ENCODE results near the gene CEP83.
A peak's percentile ranks its signal among the peaks of the same experiment; 100 is the strongest.

The CEP83 gene, protein sequence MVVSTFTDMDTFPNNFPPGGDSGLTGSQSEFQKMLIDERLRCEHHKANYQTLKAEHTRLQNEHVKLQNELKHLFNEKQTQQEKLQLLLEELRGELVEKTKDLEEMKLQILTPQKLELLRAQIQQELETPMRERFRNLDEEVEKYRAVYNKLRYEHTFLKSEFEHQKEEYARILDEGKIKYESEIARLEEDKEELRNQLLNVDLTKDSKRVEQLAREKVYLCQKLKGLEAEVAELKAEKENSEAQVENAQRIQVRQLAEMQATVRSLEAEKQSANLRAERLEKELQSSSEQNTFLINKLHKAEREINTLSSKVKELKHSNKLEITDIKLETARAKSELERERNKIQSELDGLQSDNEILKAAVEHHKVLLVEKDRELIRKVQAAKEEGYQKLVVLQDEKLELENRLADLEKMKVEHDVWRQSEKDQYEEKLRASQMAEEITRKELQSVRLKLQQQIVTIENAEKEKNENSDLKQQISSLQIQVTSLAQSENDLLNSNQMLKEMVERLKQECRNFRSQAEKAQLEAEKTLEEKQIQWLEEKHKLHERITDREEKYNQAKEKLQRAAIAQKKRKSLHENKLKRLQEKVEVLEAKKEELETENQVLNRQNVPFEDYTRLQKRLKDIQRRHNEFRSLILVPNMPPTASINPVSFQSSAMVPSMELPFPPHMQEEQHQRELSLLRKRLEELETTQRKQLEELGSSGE

DNA sequence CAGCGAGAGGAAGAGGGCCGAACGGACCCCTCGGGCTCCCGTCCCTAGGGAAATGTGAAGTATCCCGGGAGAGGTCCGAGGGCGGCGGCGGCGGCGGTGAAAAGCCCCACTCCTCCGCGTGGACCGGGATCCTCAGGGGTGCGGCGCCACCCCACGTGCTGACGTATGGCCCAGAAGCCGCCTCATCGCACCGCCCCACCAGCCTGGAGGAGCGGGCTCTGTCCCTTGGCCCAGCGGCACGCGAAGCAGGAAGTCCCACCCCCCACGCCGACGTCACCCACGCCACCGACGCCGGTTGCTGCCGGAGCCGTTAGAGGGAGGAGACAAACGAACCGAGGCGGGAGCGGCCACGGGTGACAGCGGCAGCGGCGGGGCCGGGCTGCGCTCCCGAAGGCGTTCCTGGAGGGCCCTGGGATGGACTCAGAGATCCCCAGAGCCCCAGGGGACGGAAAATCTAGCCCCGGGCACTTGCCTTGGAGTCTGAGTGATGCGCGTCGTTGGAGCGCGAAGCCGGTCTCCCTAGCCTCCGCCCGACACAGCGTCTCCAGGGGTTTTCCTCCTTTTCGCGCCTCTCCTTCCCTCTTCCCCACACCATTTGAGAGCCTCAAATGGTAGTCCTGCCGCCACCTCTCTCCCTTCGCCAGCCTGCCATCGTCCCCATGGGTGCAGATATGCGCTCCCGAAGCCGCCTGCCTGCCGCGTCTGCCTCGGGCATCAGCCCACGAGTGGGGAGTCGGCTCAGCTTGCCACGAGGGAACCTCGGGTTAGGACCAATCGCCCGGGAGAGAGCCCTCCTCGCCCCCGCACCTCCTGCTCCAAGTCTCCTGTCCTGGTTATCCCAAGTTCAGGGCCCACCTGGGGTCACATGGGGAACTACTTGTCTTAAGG, at the start of gene CEP83:
Gene CEP83 (minus strand): TSS at position 140 of the 888 bp plus-strand sequence. CDS start 47,377 bp downstream, outside the sequence.
- peaks cover 8% of the 10 kb centered on the region for H3K36me3 Mint-ChIP-seq
- ATAC-seq (ENCODE audit: low read depth) (peak; percentile 94), DNase-seq (ENCODE audit: low spot score in 2 of 2) (peak; percentile 92 to 96)
- no peaks in the 10 kb centered on the region for H3K9me3 Mint-ChIP-seq
- peak within 1 kb of the TSS; percentile 97 for H3K27ac Mint-ChIP-seq
- peak within 1 kb of the TSS; percentile 94 for H3K4me3 Mint-ChIP-seq
- peaks cover 21% of the 10 kb centered on the region for H3K4me1 Mint-ChIP-seq
- H3K27me3 Mint-ChIP-seq, result no peaks in the 10 kb centered on the region

DNA sequence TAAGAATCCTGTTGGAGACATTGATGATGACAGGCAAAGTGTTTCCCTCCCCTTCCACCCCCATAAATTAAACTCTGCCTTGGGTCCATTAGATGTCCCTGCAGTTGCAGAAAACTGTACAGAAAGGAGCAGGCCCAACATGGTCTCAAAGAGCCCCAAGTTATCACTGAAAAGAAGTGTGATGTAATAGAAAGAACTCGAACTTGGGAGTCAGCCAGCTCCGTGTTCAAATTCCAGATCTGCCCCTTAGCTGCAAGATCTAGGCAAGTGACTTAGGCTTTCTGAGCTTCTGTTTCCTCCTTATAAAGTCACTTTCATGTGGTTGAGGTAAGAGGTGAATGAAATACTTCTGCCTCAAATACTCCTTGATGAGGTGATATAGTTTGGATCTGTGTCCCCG, 49.6 kb upstream of the CEP83 start:
- Mint-ChIP-seq H3K4me1 (no peaks in the 10 kb centered on the region), H3K4me3 (no peak overlapping the region), H3K27me3 (no peaks in the 10 kb centered on the region), H3K9me3 (no peaks in the 10 kb centered on the region), H3K27ac (no peak overlapping the region), H3K36me3 (no peaks in the 10 kb centered on the region)
- no peak for ATAC-seq (ENCODE audit: low read depth)
- no peak for DNase-seq (ENCODE audit: low spot score in 2 of 2)

DNA sequence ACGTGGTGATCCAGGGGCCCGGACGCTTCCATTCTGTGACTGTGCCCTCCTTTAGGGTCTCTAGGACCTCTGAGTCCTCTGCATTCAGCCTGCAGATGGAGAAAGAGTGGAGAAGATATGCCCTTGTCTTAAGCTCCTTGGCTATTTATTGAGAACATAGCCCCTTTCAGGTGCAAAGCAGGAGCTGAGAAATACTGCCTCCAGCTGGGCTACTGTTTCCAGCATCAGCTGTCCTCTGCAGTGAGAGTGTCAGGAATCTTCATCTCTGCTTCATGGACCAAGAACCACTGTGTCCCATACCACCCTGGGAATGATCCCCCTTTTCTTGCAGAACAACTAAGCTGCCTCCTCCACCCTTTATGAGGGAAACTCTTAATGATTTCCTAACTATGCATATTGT, 47.8 kb upstream of the CEP83 start:
- ATAC-seq (ENCODE audit: low read depth), result no peak
- no peaks in the 10 kb centered on the region for H3K27me3 Mint-ChIP-seq
- H3K27ac Mint-ChIP-seq, result no peak overlapping the region
- no peak overlapping the region for H3K4me3 Mint-ChIP-seq
- DNase-seq (ENCODE audit: low spot score in 2 of 2), result no peak
- no peaks in the 10 kb centered on the region for H3K4me1 Mint-ChIP-seq
- peaks cover 2% of the 10 kb centered on the region for H3K36me3 Mint-ChIP-seq
- no peaks in the 10 kb centered on the region for H3K9me3 Mint-ChIP-seq

DNA sequence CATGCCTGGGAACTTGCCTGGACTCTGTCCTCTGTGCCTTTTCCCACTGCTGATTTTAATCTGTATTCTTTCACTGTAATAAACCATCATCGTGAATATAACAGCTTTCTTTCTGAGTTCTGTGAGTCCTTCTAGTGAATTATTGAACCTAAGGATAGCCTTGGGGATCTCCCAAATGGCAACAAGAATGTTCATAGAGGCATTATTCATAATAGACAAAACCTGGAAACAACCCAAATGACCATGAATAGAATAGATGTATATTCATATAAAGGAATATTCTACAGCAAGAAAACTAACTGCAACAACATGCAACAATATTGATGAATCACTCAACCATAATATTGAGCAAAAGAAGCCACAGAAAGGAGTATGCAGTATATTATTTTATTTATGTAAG, 44.7 kb upstream of the CEP83 start:
- Mint-ChIP-seq H3K27me3 (peaks cover 4% of the 10 kb centered on the region), H3K36me3 (peaks cover 5% of the 10 kb centered on the region), H3K4me3 (no peak overlapping the region), H3K27ac (no peak overlapping the region), H3K4me1 (no peaks in the 10 kb centered on the region), H3K9me3 (peaks cover 3% of the 10 kb centered on the region)
- DNase-seq (ENCODE audit: low spot score in 2 of 2) (no peak), ATAC-seq (ENCODE audit: low read depth) (no peak)

DNA sequence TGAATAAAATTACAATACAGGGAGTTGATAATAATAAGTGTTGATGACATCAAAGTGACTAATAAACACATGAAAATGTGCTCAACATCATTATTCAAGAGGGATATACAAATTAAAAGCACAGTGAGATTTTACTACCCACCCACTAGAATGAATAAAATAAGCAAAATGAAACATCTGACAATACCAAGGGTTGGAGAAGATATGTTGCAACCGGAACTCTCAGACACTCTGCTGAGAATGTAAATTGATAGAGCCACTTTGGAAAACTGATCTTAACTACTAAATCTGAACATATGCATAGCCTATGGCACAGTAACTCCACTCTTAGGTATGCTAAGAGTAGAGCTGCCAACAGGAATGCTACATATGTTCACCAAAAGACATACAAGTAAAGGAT, 44.0 kb upstream of the CEP83 start:
- no peak for DNase-seq (ENCODE audit: low spot score in 2 of 2)
- no peak for ATAC-seq (ENCODE audit: low read depth)
- Mint-ChIP-seq H3K27me3 (peaks cover 4% of the 10 kb centered on the region), H3K27ac (no peak overlapping the region), H3K9me3 (peaks cover 3% of the 10 kb centered on the region), H3K4me1 (no peaks in the 10 kb centered on the region), H3K4me3 (no peak overlapping the region), H3K36me3 (peaks cover 5% of the 10 kb centered on the region)

DNA sequence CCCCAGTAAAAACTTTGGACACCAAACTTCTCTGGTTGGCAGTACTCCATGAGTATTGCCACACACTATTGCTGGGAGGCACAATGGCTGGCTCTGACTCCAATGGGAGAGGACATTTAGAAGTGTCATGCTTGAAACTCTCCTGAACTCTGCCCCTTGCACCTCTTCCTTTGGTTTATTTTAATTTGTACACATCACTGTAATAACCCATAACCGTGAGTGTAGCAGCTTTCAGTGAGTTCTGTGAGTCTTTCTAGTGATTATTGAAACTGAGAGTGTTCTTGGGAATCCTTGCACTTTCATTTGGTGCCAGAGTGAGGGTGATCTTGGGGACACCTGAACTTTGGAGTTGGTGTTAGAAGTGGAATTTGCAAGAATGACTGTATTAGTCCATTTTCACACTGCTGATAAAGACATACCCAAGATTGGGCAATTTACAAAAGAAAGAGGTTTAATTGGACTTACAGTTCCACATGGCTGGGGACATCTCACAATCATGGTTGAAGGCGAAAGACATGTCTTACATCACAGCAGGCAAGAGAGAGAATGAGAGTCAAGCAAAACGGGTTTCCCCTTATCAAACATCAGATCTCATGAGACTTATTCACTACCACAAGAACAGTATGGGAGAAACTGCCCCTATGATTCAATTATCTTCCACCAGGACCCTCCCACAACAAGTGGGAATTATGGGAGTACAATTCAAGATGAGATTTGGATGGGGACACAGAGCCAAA, 41.3 kb upstream of the CEP83 start:
- H3K36me3 Mint-ChIP-seq, result peaks cover 8% of the 10 kb centered on the region
- H3K4me3 Mint-ChIP-seq, result no peak overlapping the region
- H3K9me3 Mint-ChIP-seq, result peaks cover 7% of the 10 kb centered on the region
- no peaks in the 10 kb centered on the region for H3K4me1 Mint-ChIP-seq
- no peak for DNase-seq (ENCODE audit: low spot score in 2 of 2)
- no peak for ATAC-seq (ENCODE audit: low read depth)
- no peak overlapping the region for H3K27ac Mint-ChIP-seq
- H3K27me3 Mint-ChIP-seq, result peaks cover 4% of the 10 kb centered on the region

DNA sequence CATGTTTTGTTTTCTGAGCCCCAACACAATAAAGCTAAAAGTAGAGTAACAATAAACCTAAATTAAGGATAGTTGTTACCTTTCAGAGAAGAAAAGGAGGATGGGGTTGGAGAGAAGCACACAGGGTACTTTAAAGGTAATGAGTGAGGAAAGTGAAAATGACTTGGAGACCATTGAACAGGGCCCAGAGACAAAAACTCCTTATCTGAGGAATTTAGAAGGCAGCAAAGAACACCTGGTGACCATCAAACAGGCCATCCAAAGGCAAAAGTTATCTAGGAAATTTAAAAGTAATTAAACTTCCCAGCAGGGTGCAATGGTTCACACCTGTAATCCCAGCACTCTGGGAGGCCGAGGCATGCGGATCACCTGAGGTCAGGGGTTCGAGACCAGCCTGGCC, 39.0 kb upstream of the CEP83 start:
- ATAC-seq (ENCODE audit: low read depth), result no peak
- Mint-ChIP-seq H3K4me3 (no peak overlapping the region), H3K36me3 (peaks cover 8% of the 10 kb centered on the region), H3K27me3 (peaks cover 4% of the 10 kb centered on the region), H3K27ac (no peak overlapping the region), H3K4me1 (no peaks in the 10 kb centered on the region), H3K9me3 (peaks cover 7% of the 10 kb centered on the region)
- no peak for DNase-seq (ENCODE audit: low spot score in 2 of 2)

DNA sequence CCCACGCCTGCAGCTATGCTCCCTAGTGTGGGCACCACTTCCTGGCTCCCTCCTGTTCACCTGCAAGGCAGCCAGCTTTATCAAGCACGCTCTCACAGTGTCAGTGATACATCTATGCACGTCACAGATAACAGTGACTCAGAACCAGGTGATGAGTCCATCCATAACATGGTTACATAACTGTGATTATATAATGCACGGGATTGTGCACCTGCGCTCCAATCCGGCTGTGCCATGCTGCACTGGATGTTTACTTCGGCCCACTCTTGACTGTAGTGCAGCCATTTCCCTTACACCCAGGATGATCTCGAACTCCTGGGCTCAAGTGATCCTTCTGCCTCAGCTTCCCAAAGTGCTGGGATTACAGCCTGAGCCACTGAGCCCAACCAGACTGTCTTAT, 38.4 kb upstream of the CEP83 start:
- DNase-seq (ENCODE audit: low spot score in 2 of 2) (no peak), ATAC-seq (ENCODE audit: low read depth) (no peak)
- peaks cover 7% of the 10 kb centered on the region for H3K9me3 Mint-ChIP-seq
- H3K27me3 Mint-ChIP-seq, result peaks cover 4% of the 10 kb centered on the region
- peaks cover 8% of the 10 kb centered on the region for H3K36me3 Mint-ChIP-seq
- no peaks in the 10 kb centered on the region for H3K4me1 Mint-ChIP-seq
- no peak overlapping the region for H3K4me3 Mint-ChIP-seq
- no peak overlapping the region for H3K27ac Mint-ChIP-seq

DNA sequence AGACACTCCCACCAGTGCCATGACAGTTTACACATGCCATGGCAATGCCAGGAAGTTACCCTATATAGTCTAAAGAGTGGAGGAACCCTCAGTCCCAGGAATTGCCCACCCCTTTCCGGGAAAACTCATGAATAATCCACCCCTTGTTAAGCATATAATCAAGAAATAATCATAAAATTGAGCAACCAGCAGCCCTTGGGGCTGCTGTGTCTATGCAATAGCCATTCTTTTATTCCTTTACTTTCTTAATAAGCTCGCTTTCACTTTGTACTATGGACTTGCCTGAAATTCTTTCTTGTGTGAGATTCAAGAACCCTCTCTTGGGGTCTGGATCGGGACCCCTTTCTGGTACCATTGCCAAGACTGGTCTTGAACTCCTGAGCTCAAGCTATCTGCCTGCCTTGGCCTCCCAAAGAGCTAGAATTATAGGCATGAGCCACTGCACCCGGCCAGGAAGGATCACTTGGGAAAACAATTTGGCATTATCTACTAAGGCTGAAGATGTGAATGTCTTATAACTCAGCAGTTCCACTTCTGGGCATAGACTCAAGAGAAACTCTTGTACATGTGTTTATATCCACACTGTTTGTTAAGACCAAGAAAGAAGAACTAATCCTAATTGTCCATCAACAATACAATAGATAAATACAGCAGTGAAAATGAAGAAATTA, 35.9 kb upstream of the CEP83 start:
- ATAC-seq (ENCODE audit: low read depth) (no peak), DNase-seq (ENCODE audit: low spot score in 2 of 2) (no peak)
- Mint-ChIP-seq H3K4me1 (no peaks in the 10 kb centered on the region), H3K36me3 (peaks cover 3% of the 10 kb centered on the region), H3K9me3 (peaks cover 4% of the 10 kb centered on the region), H3K27ac (no peak overlapping the region), H3K27me3 (no peaks in the 10 kb centered on the region), H3K4me3 (no peak overlapping the region)

DNA sequence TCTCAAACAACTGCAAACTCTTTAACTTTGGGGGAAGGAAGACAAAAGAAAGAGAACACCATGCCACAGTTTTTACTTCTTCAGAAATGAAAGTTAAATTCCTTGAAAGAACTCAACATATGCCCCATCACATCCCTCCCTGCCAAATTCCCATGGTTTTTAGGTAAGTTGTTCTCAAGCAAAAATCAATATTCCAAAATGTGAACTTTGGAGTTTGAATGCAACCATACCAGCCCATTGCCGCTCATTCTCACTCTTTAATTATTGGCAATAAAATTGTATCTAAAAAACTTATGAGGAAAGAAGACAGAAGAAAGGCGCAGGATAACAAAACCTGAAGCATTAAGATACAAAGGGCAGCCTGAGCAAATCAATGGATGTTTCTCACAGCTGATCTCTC, 31.8 kb upstream of the CEP83 start:
- Mint-ChIP-seq H3K4me3 (no peak overlapping the region), H3K4me1 (peaks cover 10% of the 10 kb centered on the region), H3K27ac (peak overlapping the region; percentile 80), H3K9me3 (no peaks in the 10 kb centered on the region), H3K36me3 (no peaks in the 10 kb centered on the region), H3K27me3 (no peaks in the 10 kb centered on the region)
- no peak for ATAC-seq (ENCODE audit: low read depth)
- no peak for DNase-seq (ENCODE audit: low spot score in 2 of 2)

DNA sequence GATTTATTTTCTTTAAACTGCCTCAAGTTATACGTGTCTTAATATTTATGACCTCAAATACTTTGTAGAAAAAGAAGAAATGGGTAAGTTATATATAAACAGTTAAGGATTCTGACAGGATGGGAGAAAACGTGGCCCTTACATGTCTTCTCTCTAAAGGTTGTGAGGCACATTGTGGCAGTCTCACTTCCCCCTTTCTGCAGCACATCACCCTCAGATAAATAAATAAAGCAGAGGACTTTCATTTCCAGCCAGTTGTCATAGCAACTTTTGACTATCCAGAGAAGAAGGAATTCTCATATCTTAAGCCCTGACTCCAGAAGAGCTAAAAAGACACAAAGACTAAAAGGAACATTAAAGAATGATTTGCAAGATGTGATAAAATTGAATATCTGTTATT, 28.8 kb upstream of the CEP83 start:
- H3K27ac Mint-ChIP-seq, result peak overlapping the region; percentile 93
- H3K4me1 Mint-ChIP-seq, result peaks cover 10% of the 10 kb centered on the region
- ATAC-seq (ENCODE audit: low read depth) (peak; percentile 99), DNase-seq (ENCODE audit: low spot score in 2 of 2) (peak in 1 of 2 donors; percentile 55)
- no peaks in the 10 kb centered on the region for H3K9me3 Mint-ChIP-seq
- no peaks in the 10 kb centered on the region for H3K36me3 Mint-ChIP-seq
- H3K4me3 Mint-ChIP-seq, result no peak overlapping the region
- no peaks in the 10 kb centered on the region for H3K27me3 Mint-ChIP-seq

DNA sequence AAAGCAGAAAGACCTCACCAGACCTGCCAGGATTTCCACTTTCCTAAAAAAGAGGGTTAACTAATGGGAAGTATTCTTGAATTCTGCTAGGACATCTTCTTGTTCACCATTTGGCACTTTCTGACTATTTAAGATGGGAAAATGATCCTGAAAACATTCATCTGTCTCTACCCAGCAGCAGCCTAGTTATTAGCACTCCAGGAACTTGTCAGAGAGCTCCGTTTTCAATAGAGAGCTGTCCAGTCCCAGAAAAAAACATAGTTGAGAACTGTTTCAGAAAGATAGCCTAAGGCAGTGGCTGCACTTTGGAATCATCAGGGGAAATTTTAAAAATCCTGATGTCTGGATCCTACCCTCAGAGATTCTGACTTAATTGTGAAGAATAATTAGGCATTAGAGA, 22.1 kb upstream of the CEP83 start:
- no peaks in the 10 kb centered on the region for H3K4me1 Mint-ChIP-seq

DNA sequence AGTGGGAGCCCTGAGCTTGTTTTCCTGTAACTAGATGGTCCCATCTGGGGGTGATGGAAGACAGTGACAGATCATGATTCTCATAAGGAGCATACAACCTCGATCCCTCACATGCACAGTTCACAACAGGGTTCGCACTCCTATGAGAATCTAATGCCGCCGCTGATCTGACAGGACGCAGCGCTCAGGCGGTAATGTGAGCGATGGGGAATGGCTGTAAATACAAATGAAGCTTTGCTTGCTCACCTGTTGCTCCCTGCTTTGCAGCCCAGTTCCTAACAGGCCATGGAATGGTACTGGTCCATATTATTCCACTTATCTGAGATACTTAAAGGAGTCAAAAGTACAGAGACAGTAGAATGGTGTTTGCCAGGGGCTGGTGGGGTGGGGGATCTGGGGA, 9.9 kb upstream of the CEP83 start:
- ATAC-seq (ENCODE audit: low read depth) (no peak), DNase-seq (ENCODE audit: low spot score in 2 of 2) (no peak)
- peaks cover 4% of the 10 kb centered on the region for H3K4me1 Mint-ChIP-seq
- H3K27me3 Mint-ChIP-seq, result no peaks in the 10 kb centered on the region
- no peaks in the 10 kb centered on the region for H3K36me3 Mint-ChIP-seq
- no peak overlapping the region for H3K27ac Mint-ChIP-seq
- H3K4me3 Mint-ChIP-seq, result no peak overlapping the region
- no peaks in the 10 kb centered on the region for H3K9me3 Mint-ChIP-seq

More for the DNA sequence above, 22.1 kb upstream of the CEP83 start:
- Mint-ChIP-seq H3K9me3 (no peaks in the 10 kb centered on the region), H3K27ac (no peak overlapping the region), H3K4me3 (no peak overlapping the region), H3K27me3 (no peaks in the 10 kb centered on the region), H3K36me3 (no peaks in the 10 kb centered on the region)
- DNase-seq (ENCODE audit: low spot score in 2 of 2), result no peak
- no peak for ATAC-seq (ENCODE audit: low read depth)
